ENCODE data around the gene DNAJC12. TPM values are rescaled to one million over a fixed set of nuclear protein-coding genes. Genes with fewer than 3 reads are reported as not detected.

The DNAJC12 gene
- total RNA-seq, 6 experiments from 2014 or later: 0.20 to 0.47 (median 0.33) TPM; not detected in 1

- H3K27me3 Mint-ChIP-seq (ENCODE audit: insufficient read depth): peaks cover 3% of the 10 kb centered on the region
- H3K4me1 Mint-ChIP-seq (ENCODE audit: low read depth): peaks cover 14% of the 10 kb centered on the region; the same call in 1 of the 2 replicates
- H3K27ac Mint-ChIP-seq: no peak overlapping the region
- H3K9me3 Mint-ChIP-seq: no peaks in the 10 kb centered on the region
- TF ChIP-seq, protein P1, sequence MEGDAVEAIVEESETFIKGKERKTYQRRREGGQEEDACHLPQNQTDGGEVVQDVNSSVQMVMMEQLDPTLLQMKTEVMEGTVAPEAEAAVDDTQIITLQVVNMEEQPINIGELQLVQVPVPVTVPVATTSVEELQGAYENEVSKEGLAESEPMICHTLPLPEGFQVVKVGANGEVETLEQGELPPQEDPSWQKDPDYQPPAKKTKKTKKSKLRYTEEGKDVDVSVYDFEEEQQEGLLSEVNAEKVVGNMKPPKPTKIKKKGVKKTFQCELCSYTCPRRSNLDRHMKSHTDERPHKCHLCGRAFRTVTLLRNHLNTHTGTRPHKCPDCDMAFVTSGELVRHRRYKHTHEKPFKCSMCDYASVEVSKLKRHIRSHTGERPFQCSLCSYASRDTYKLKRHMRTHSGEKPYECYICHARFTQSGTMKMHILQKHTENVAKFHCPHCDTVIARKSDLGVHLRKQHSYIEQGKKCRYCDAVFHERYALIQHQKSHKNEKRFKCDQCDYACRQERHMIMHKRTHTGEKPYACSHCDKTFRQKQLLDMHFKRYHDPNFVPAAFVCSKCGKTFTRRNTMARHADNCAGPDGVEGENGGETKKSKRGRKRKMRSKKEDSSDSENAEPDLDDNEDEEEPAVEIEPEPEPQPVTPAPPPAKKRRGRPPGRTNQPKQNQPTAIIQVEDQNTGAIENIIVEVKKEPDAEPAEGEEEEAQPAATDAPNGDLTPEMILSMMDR (IDR thresholded peaks at IDR 0.05): no peak
- no peak overlapping the region for H3K4me3 Mint-ChIP-seq
- no peaks in the 10 kb centered on the region for H3K36me3 Mint-ChIP-seq (ENCODE audit: low read depth)
- DNase-seq: no peak
These were observed 43.0 kb downstream of the DNAJC12 start for GRCh38 chr10:67794909-67795460.

- peaks cover 14% of the 10 kb centered on the region; the same call in 1 of the 2 replicates for H3K4me1 Mint-ChIP-seq (ENCODE audit: low read depth)
- H3K9me3 Mint-ChIP-seq: no peaks in the 10 kb centered on the region
These were observed 43.7 kb downstream of the DNAJC12 start for GRCh38 chr10:67794256-67794655.

DNA sequence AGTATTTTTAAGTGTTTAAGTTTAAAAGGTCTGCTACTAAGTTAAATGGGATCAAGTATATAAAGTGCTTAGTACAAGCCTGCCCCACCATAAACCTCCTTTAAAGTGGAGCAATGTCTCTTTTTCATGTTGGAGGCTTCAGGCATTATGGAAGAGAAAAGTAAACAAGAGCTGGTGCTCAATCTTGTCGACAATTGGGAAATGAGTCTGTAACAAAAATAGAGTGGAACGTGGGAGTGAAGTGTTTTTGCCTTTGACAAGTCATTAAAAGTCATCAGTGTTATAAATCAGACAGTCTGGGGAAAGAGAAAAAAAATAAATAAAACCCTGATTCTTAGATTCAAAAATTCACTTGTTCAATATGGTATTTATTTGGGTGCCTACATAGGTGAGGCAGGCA, 44.7 kb downstream of the DNAJC12 start:
- Mint-ChIP-seq H3K9me3 (no peaks in the 10 kb centered on the region), H3K27me3 (ENCODE audit: insufficient read depth) (peaks cover 3% of the 10 kb centered on the region), H3K4me3 (no peak overlapping the region), H3K27ac (no peak overlapping the region), H3K36me3 (ENCODE audit: low read depth) (no peaks in the 10 kb centered on the region), H3K4me1 (ENCODE audit: low read depth) (peaks cover 14% of the 10 kb centered on the region; the same call in 1 of the 2 replicates)
- DNase-seq: no peak
- TF ChIP-seq, protein P1 (IDR thresholded peaks at IDR 0.05): no peak

More at GRCh38 chr10:67794256-67794655, 43.7 kb downstream of the DNAJC12 start:
- Mint-ChIP-seq H3K36me3 (ENCODE audit: low read depth) (no peaks in the 10 kb centered on the region), H3K27me3 (ENCODE audit: insufficient read depth) (peaks cover 3% of the 10 kb centered on the region), H3K4me3 (no peak overlapping the region), H3K27ac (no peak overlapping the region)
- TF ChIP-seq, protein P1 (IDR thresholded peaks at IDR 0.05): no peak
- no peak for DNase-seq

DNA sequence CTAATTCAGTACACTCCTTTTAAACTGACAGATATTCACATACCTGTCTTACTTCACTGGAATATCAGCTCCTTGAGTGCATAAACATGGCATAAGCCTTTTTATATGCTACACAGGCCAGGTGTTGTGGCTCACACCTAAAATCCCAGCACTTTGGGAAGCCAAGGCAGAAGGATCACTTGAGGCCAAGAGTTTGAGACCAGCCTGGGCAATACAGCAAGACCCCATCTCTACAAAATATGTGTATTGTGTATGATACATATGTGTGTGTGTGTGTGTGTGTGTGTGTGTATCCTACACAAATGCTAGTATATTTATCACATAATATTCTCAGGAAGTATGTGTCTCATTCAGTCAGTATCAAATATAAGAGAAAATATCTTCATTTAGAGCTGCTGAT, 45.3 kb downstream of the DNAJC12 start:
- Mint-ChIP-seq H3K27me3 (ENCODE audit: insufficient read depth) (peaks cover 3% of the 10 kb centered on the region), H3K27ac (no peak overlapping the region), H3K9me3 (no peaks in the 10 kb centered on the region), H3K4me3 (no peak overlapping the region), H3K4me1 (ENCODE audit: low read depth) (peaks cover 14% of the 10 kb centered on the region; the same call in 1 of the 2 replicates), H3K36me3 (ENCODE audit: low read depth) (no peaks in the 10 kb centered on the region)
- DNase-seq: no peak
- TF ChIP-seq, protein P1 (IDR thresholded peaks at IDR 0.05): no peak

GRCh38 chr10:67790534-67791408, 47.2 kb downstream of the DNAJC12 start:
- H3K9me3 Mint-ChIP-seq: no peaks in the 10 kb centered on the region
- no peak overlapping the region for H3K27ac Mint-ChIP-seq
- no peaks in the 10 kb centered on the region for H3K36me3 Mint-ChIP-seq (ENCODE audit: low read depth)
- DNase-seq: no peak
- H3K27me3 Mint-ChIP-seq (ENCODE audit: insufficient read depth): peaks cover 2% of the 10 kb centered on the region
- no peak overlapping the region for H3K4me3 Mint-ChIP-seq
- TF ChIP-seq, protein P1 (IDR thresholded peaks at IDR 0.05): no peak
- peaks cover 14% of the 10 kb centered on the region; the same call in 1 of the 2 replicates for H3K4me1 Mint-ChIP-seq (ENCODE audit: low read depth)
